Measurements from ENCODE around the gene MIDN.

The MIDN gene

DNA sequence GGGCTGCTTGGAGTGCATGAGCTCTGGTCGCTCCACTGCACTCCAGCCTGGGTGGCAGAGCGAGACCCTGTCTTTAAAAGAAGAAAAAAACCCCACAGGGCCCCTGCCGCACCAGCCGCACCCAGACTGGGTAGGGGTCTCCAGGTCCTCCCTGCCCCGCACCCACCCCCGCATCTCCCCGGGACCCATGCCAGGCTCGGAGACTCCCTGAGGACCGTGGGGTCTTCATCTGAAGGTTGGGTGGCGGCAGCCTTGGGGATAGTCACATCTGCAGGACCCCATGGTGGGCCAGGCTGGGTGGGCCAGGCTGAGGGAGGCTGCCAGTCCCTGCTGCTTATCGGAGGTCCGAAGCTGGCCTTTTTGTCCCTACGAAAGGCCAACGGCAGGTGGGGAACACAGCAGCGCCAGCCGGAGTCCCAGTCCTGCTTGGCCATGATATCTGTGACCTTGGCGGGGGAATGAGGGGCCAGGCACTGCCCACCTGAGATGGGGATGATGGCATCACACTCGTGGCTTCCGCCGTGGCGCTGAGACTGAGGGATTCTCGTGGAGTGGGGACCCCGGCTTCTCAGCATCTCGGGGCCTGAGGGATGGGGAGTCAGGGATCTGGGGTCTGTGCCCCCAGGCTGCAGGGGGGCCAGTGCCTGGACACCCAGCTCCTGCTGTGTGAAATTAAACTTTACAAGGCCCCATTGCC is 48.3 kb downstream of the MIDN start:
- H3K79me1 ChIP-seq (ENCODE audit: low read length), result no peaks in the 10 kb centered on the region
- H3K9ac ChIP-seq (ENCODE audit: low read length), result no peak overlapping the region
- H3K4me1 ChIP-seq (ENCODE audit: control insufficient read depth, low read depth, low read length), result no peaks in the 10 kb centered on the region
- no peak overlapping the region for H2BK5ac ChIP-seq (ENCODE audit: low read length)
- no peaks in the 10 kb centered on the region for H3K79me2 ChIP-seq (ENCODE audit: control insufficient read depth, insufficient read depth, low read length)
- no peaks in the 10 kb centered on the region for H3K27me3 ChIP-seq (ENCODE audit: insufficient read depth, low read length, poor library complexity)
- H3K18ac ChIP-seq (ENCODE audit: low read length), result no peak overlapping the region
- H2BK120ac ChIP-seq (ENCODE audit: low read depth, low read length), result no peak overlapping the region
- H3K27ac ChIP-seq (ENCODE audit: low read depth, low read length), result no peak overlapping the region
- no peak overlapping the region for H2AK5ac ChIP-seq (ENCODE audit: low read length)
- WGBS (ENCODE audit: extremely low coverage, insufficient coverage, low lambda C conversion rate), result no CpG with 5 or more reads among the region's 24 CpGs
- no peaks in the 10 kb centered on the region for H3K36me3 ChIP-seq (ENCODE audit: control insufficient read depth, insufficient read depth, low read length)
- H4K8ac ChIP-seq (ENCODE audit: low read depth, low read length), result no peak overlapping the region
- no peak for DNase-seq
- H3K56ac ChIP-seq (ENCODE audit: low read length), result no peak overlapping the region
- H3K4ac ChIP-seq (ENCODE audit: low read depth, low read length), result no peak overlapping the region
- H3K23ac ChIP-seq (ENCODE audit: low read length), result no peak overlapping the region
- H3K4me2 ChIP-seq (ENCODE audit: low read length), result no peak overlapping the region
- no peak overlapping the region for H2BK15ac ChIP-seq (replicated peaks; ENCODE audit: low read depth)
- H3K4me3 ChIP-seq (ENCODE audit: low read length), result no peak overlapping the region
- no peak overlapping the region for H4K5ac ChIP-seq (ENCODE audit: low read length)

DNA sequence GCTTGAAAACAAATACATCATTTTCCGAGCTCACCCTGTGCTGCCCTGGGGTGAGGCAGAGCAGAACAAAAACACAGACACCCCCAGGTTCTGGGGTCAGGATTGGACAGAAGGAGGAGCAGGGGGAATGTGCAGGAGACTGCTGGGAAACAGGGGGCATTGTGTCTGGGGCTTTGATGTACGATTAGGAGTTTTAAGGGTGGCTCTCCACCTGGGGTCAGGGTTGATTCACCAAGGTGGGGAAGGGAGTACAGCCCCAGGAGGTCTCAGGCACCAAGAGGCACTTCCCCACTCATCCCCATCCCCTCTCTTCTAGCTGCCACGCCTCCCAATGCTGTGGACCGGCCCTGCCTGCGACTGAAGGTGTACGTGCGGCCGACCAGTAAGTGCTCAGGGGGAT is 49.9 kb downstream of the MIDN start:
- H3K36me3 ChIP-seq (ENCODE audit: control insufficient read depth, insufficient read depth, low read length), result no peaks in the 10 kb centered on the region
- H3K4me2 ChIP-seq (ENCODE audit: low read length), result no peak overlapping the region
- no peak overlapping the region for H4K8ac ChIP-seq (ENCODE audit: low read depth, low read length)
- no peak for DNase-seq
- no peak overlapping the region for H3K56ac ChIP-seq (ENCODE audit: low read length)
- no peak overlapping the region for H3K18ac ChIP-seq (ENCODE audit: low read length)
- H3K4me3 ChIP-seq (ENCODE audit: low read length), result no peak overlapping the region
- no peak overlapping the region for H3K23ac ChIP-seq (ENCODE audit: low read length)
- WGBS (ENCODE audit: extremely low coverage, insufficient coverage, low lambda C conversion rate), result no CpG with 5 or more reads among the region's 8 CpGs
- H3K27me3 ChIP-seq (ENCODE audit: insufficient read depth, low read length, poor library complexity), result no peaks in the 10 kb centered on the region
- no peak overlapping the region for H3K9ac ChIP-seq (ENCODE audit: low read length)
- no peak overlapping the region for H2BK15ac ChIP-seq (replicated peaks; ENCODE audit: low read depth)
- no peaks in the 10 kb centered on the region for H3K79me1 ChIP-seq (ENCODE audit: low read length)
- H3K27ac ChIP-seq (ENCODE audit: low read depth, low read length), result no peak overlapping the region
- H3K4me1 ChIP-seq (ENCODE audit: control insufficient read depth, low read depth, low read length), result no peaks in the 10 kb centered on the region
- H2AK5ac ChIP-seq (ENCODE audit: low read length), result no peak overlapping the region
- no peak overlapping the region for H3K4ac ChIP-seq (ENCODE audit: low read depth, low read length)
- H4K5ac ChIP-seq (ENCODE audit: low read length), result no peak overlapping the region
- H2BK120ac ChIP-seq (ENCODE audit: low read depth, low read length), result no peak overlapping the region
- no peaks in the 10 kb centered on the region for H3K79me2 ChIP-seq (ENCODE audit: control insufficient read depth, insufficient read depth, low read length)
- no peak overlapping the region for H2BK5ac ChIP-seq (ENCODE audit: low read length)

GRCh38 chr19:1299801-1300200 is 51.4 kb downstream of the MIDN start:
- DNase-seq, result no peak
- Histone ChIP-seq H3K18ac (ENCODE audit: low read length) (no peak overlapping the region), H4K8ac (ENCODE audit: low read depth, low read length) (no peak overlapping the region), H3K4me3 (ENCODE audit: low read length) (no peak overlapping the region), H2BK15ac (replicated peaks; ENCODE audit: low read depth) (no peak overlapping the region), H2BK5ac (ENCODE audit: low read length) (no peak overlapping the region), H3K79me2 (ENCODE audit: control insufficient read depth, insufficient read depth, low read length) (no peaks in the 10 kb centered on the region), H3K27me3 (ENCODE audit: insufficient read depth, low read length, poor library complexity) (no peaks in the 10 kb centered on the region), H4K5ac (ENCODE audit: low read length) (no peak overlapping the region), H3K27ac (ENCODE audit: low read depth, low read length) (no peak overlapping the region), H3K4me2 (ENCODE audit: low read length) (no peak overlapping the region), H3K56ac (ENCODE audit: low read length) (no peak overlapping the region), H3K36me3 (ENCODE audit: control insufficient read depth, insufficient read depth, low read length) (no peaks in the 10 kb centered on the region), H2BK120ac (ENCODE audit: low read depth, low read length) (no peak overlapping the region), H3K4me1 (ENCODE audit: control insufficient read depth, low read depth, low read length) (no peaks in the 10 kb centered on the region), H2AK5ac (ENCODE audit: low read length) (no peak overlapping the region), H3K79me1 (ENCODE audit: low read length) (no peaks in the 10 kb centered on the region), H3K4ac (ENCODE audit: low read depth, low read length) (no peak overlapping the region), H3K23ac (ENCODE audit: low read length) (no peak overlapping the region), H3K9ac (ENCODE audit: low read length) (no peak overlapping the region)
- no CpG with 5 or more reads among the region's 34 CpGs for WGBS (ENCODE audit: extremely low coverage, insufficient coverage, low lambda C conversion rate)

GRCh38 chr19:1300744-1301490 is 52.5 kb downstream of the MIDN start:
- no peak overlapping the region for H2BK120ac ChIP-seq (ENCODE audit: low read depth, low read length)
- H3K4ac ChIP-seq (ENCODE audit: low read depth, low read length), result no peak overlapping the region
- H3K27me3 ChIP-seq (ENCODE audit: insufficient read depth, low read length, poor library complexity), result no peaks in the 10 kb centered on the region
- H3K4me2 ChIP-seq (ENCODE audit: low read length), result no peak overlapping the region
- no peak overlapping the region for H3K56ac ChIP-seq (ENCODE audit: low read length)
- H2BK5ac ChIP-seq (ENCODE audit: low read length), result no peak overlapping the region
- H3K23ac ChIP-seq (ENCODE audit: low read length), result no peak overlapping the region
- H4K8ac ChIP-seq (ENCODE audit: low read depth, low read length), result no peak overlapping the region
- no peak overlapping the region for H2BK15ac ChIP-seq (replicated peaks; ENCODE audit: low read depth)
- no peak overlapping the region for H2AK5ac ChIP-seq (ENCODE audit: low read length)
- no peak for DNase-seq
- no peak overlapping the region for H4K5ac ChIP-seq (ENCODE audit: low read length)
- H3K79me1 ChIP-seq (ENCODE audit: low read length), result no peaks in the 10 kb centered on the region
- no peak overlapping the region for H3K4me3 ChIP-seq (ENCODE audit: low read length)
- H3K27ac ChIP-seq (ENCODE audit: low read depth, low read length), result no peak overlapping the region
- WGBS (ENCODE audit: extremely low coverage, insufficient coverage, low lambda C conversion rate), result no CpG with 5 or more reads among the region's 35 CpGs
- H3K36me3 ChIP-seq (ENCODE audit: control insufficient read depth, insufficient read depth, low read length), result no peaks in the 10 kb centered on the region
- H3K4me1 ChIP-seq (ENCODE audit: control insufficient read depth, low read depth, low read length), result no peaks in the 10 kb centered on the region
- no peak overlapping the region for H3K9ac ChIP-seq (ENCODE audit: low read length)
- no peak overlapping the region for H3K18ac ChIP-seq (ENCODE audit: low read length)
- no peaks in the 10 kb centered on the region for H3K79me2 ChIP-seq (ENCODE audit: control insufficient read depth, insufficient read depth, low read length)

DNA sequence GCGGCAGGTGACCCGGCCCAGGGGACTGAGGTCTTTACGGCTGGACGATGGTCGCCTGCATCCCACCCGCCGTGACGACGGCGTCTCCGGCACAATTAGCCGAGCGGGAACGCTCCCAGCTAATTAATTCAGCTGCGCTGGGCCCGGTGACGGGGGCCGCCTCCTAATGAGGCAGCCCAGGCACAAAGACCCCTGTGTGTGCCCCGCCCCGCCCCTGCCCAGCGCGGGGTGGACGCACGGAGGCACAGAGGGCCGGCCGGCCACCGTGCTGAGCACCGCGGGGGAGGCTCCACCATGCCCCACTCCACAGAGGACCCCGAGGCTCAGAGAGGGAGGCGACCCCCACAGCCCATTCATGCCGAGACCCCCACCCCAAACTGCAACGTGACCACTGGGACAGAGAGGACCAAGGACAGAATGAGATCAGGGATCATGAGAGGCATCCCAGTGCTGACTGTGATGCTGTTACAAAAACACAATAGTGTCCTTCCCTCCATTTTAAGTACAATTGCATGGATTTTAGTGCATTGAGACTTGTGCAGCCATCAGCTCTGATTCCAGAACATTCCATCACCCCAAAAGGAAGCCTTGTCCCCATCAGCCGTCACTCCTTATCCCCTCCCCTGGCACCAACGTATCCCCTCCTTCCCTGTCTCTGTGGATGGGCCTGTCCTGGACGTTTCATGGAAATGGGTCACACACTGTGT is 54.3 kb downstream of the MIDN start:
- WGBS (ENCODE audit: extremely low coverage, insufficient coverage, low lambda C conversion rate), result no CpG with 5 or more reads among the region's 36 CpGs
- no peak overlapping the region for H2AK5ac ChIP-seq (ENCODE audit: low read length)
- H3K79me2 ChIP-seq (ENCODE audit: control insufficient read depth, insufficient read depth, low read length), result no peaks in the 10 kb centered on the region

More for the DNA sequence above, 54.3 kb downstream of the MIDN start:
- Histone ChIP-seq H3K79me1 (ENCODE audit: low read length) (no peaks in the 10 kb centered on the region), H2BK15ac (replicated peaks; ENCODE audit: low read depth) (no peak overlapping the region), H3K23ac (ENCODE audit: low read length) (no peak overlapping the region), H3K4me2 (ENCODE audit: low read length) (no peak overlapping the region), H3K4me1 (ENCODE audit: control insufficient read depth, low read depth, low read length) (no peaks in the 10 kb centered on the region), H3K36me3 (ENCODE audit: control insufficient read depth, insufficient read depth, low read length) (no peaks in the 10 kb centered on the region), H3K4ac (ENCODE audit: low read depth, low read length) (no peak overlapping the region), H3K9ac (ENCODE audit: low read length) (no peak overlapping the region), H2BK5ac (ENCODE audit: low read length) (no peak overlapping the region), H4K5ac (ENCODE audit: low read length) (no peak overlapping the region), H3K27me3 (ENCODE audit: insufficient read depth, low read length, poor library complexity) (no peaks in the 10 kb centered on the region), H3K4me3 (ENCODE audit: low read length) (no peak overlapping the region), H3K56ac (ENCODE audit: low read length) (no peak overlapping the region), H2BK120ac (ENCODE audit: low read depth, low read length) (no peak overlapping the region), H4K8ac (ENCODE audit: low read depth, low read length) (no peak overlapping the region), H3K27ac (ENCODE audit: low read depth, low read length) (no peak overlapping the region), H3K18ac (ENCODE audit: low read length) (no peak overlapping the region)
- DNase-seq, result no peak

All from mesendoderm (in vitro differentiated cells).